ENCODE results near the gene EXD3. TPM values are rescaled to one million over a fixed set of nuclear protein-coding genes. Genes with fewer than 3 reads are reported as not detected.
A peak's percentile ranks its signal among the peaks of the same experiment; 100 is the strongest.

The EXD3 gene
- total and polyA plus RNA-seq, 5 donors = 7.9 to 14.6 (median 12.6) TPM

DNA sequence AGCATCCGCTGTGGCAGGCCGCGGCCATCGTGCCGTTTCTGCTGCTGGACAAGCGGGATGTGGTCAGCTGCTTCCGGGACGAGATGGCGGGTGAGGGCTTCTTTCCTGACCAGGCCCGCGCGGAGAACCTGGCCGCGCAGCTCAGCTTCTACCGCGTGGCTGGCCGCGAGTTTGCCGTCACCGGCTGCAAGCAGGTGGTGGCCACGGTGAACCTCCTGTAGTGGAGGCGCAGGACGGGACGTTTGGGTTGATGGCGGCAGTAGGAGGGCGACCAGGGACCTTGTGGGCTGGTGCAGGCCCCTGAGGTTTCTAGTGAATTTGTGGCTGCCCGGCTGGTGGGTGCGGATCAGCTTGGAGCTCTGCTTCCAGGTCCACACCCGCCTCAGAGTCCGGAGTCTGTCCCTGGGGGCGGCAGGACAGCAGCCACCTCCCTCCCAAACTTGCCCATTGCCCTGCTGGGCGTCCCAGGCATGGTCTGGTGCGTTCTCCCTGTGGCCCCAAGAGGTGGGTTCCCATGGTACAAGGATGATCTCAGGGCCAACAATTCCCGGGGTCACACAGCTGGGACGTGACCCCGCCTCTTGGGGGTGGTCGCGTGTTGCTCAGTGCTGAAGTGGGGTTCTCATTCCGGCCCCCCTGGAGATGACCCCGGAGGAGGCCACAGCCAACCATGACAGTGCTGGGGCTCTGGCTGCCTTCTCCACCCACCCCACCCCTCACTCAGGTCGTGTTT, 143.1 kb downstream of the EXD3 start:
- DNase-seq (peak in 1 of 3 donors; percentile 19), ATAC-seq (no peak)
- 87% methylated on average over 41 of the region's 41 CpGs for WGBS
- intact Hi-C loops (cut with DNase I) = no loop called here
- no peaks in the 10 kb centered on the region for H3K27me3 ChIP-seq (ENCODE audit: control insufficient read depth, insufficient read depth)
- no peak overlapping the region for H3K27ac ChIP-seq (ENCODE audit: low read length)
- no peak overlapping the region for H3K4me3 ChIP-seq (ENCODE audit: low read length)
- peaks cover 5% of the 10 kb centered on the region for H3K4me1 ChIP-seq (ENCODE audit: control insufficient read depth, insufficient read depth, low read length)
- no peaks in the 10 kb centered on the region for H3K9me3 ChIP-seq (ENCODE audit: control insufficient read depth, low read length)

GRCh38 chr9:137278721-137279711, 143.9 kb downstream of the EXD3 start:
- 72% methylated on average over 139 of the region's 139 CpGs for WGBS
- Histone ChIP-seq H3K9me3 (ENCODE audit: control insufficient read depth, low read length) (no peaks in the 10 kb centered on the region), H3K4me3 (ENCODE audit: low read length) (peak overlapping the region; percentile 53), H3K27ac (ENCODE audit: low read length) (peak overlapping the region; percentile 15), H3K4me1 (ENCODE audit: control insufficient read depth, insufficient read depth, low read length) (peaks cover 5% of the 10 kb centered on the region), H3K27me3 (ENCODE audit: control insufficient read depth, insufficient read depth) (no peaks in the 10 kb centered on the region)
- no peak for ATAC-seq
- intact Hi-C loops (cut with DNase I) = no loop called here
- peak in 2 of 3 donors; percentile 27 to 61 for DNase-seq

DNA sequence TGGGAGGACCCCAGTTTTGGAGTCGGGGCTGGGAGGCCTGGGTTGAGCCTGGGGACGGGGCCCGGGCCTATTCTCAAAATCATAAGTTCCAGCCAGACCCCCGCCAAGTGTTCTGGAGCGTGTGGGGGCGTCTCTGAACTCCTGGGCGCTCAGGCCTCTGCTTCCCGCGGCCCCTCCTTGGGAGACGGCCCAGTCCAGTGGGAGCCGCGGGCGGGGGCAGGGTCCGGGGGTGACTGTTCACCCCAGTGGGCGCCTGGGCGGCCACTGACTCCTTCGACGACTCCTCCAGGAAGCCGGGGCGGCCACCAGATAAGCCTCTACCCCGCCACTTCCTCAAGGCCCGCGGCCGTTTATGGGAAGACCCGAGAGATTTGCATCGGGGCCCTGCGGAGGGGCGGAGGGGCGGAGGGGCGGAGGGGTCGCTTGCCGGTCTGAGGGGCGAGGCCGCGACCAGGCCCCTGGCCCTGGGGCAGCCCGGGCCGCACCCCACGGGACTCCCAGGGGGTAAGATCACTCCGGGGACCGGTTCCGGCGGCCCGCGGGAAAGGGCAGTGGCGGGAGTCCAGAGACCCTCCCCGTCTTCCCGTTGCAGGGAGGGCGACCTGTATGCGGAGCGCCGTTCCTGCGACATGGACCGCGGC, 144.8 kb downstream of the EXD3 start:
- ATAC-seq = peak; percentile 16 to 64
- 10% methylated on average over 54 of the region's 54 CpGs for WGBS

DNA sequence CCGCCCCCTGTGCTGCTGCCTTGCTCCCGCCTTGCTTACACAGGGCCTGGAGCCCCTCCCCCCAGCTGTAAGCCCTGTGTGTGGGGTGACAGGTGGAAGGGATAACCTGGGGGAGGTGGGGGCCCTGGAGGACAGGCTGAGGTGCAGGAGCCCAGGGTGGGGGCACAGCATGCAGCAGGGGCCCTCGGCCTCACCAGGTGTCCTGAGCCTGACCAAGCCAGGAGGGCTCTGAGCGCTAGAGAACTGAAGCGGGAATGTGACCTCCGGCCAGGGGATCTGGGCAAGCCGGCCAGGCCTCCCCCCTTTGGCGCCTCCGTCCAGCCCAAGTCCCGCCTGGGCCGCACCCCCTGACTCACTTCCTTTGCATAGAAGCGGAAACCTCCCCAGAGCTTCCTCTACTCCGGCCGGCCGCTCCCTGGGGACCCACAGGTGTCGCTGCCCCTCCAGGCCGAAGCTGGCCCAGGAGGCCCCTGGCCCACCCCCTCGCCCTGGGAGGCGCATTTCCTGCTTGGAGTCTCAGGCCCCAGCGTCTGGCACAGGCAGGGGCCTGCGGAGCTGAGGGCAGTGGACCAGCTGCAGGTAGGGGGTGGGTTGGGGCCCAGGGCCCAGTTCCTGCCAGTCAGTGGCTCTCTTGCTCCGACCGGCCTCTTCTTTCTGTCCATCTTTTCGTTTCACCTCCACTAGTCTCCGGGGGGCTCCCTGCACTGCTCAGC, 145.5 kb downstream of the EXD3 start, which contains the start of gene TOR4A:
Gene TOR4A (plus strand): TSS at position 398 of the 713 bp plus-strand sequence. CDS start 964 bp downstream, outside the sequence.
- H3K4me3 ChIP-seq (ENCODE audit: low read length) = peak within 1 kb of the TSS; percentile 53
- intact Hi-C loops (cut with DNase I) = no loop called here
- ATAC-seq = peak; percentile 77 to 87
- WGBS = 10% methylated on average over 25 of the region's 25 CpGs
- peak within 1 kb of the TSS; percentile 87 for H3K27ac ChIP-seq (ENCODE audit: low read length)
- no peaks in the 10 kb centered on the region for H3K27me3 ChIP-seq (ENCODE audit: control insufficient read depth, insufficient read depth)
- H3K4me1 ChIP-seq (ENCODE audit: control insufficient read depth, insufficient read depth, low read length) = peaks cover 5% of the 10 kb centered on the region
- H3K9me3 ChIP-seq (ENCODE audit: control insufficient read depth, low read length) = no peaks in the 10 kb centered on the region
- DNase-seq = peak; percentile 93 to 95 (median 94)

More for the DNA sequence above, 144.8 kb downstream of the EXD3 start:
- intact Hi-C loops (cut with DNase I) = no loop called here
- Histone ChIP-seq H3K9me3 (ENCODE audit: control insufficient read depth, low read length) (no peaks in the 10 kb centered on the region), H3K27ac (ENCODE audit: low read length) (peak overlapping the region; percentile 87), H3K27me3 (ENCODE audit: control insufficient read depth, insufficient read depth) (no peaks in the 10 kb centered on the region), H3K4me3 (ENCODE audit: low read length) (peak overlapping the region; percentile 53), H3K4me1 (ENCODE audit: control insufficient read depth, insufficient read depth, low read length) (peaks cover 5% of the 10 kb centered on the region)
- peak; percentile 74 to 85 (median 84) for DNase-seq

DNA sequence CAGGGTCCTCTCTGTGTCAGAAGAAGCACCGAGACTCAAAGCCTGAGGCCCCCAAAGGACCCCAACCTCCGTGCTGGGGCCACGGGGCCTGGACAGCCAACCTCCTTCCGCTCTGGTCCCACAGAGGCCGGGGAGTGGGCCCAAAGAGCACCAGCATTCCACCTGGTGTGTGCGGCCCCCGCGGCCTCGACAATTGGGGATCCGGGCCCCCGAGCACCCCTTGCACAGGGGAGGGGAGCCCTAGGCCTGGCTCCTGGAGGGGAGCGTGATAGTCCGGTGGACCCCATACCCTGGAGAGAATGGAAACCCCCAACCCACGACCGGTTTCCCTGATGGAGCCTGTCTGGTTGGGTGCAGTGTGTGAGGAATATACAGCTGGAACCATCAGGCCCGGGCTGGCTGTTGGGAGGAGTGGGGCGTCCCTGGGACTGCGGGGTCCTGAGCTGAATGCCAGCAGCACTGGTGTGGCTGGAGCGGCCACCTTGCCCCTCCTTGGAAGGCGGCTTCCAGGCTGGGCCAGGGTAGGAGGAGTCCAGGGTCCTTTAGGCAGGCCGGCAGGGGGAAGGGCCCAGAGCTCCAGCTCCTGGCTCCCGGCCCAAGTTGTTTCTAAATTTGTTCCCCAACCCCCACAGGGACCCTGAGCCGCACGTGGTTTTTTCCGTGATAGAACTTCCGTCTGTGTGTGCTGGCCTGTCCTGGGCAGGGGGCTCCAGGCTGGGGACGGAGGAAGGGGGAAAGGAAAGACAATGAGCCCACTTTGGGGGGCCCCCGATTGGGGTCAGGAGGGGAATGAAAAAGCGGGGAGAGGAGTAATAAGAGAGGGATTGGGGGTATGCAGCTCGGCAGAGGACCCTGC, 146.3 kb downstream of the EXD3 start:
- peak; percentile 68 to 72 for ATAC-seq
- H3K27ac ChIP-seq (ENCODE audit: low read length) = peak overlapping the region; percentile 84
- peaks cover 5% of the 10 kb centered on the region for H3K4me1 ChIP-seq (ENCODE audit: control insufficient read depth, insufficient read depth, low read length)
- H3K9me3 ChIP-seq (ENCODE audit: control insufficient read depth, low read length) = no peaks in the 10 kb centered on the region
- peak; percentile 88 to 95 (median 92) for DNase-seq
- peak overlapping the region; percentile 53 for H3K4me3 ChIP-seq (ENCODE audit: low read length)
- H3K27me3 ChIP-seq (ENCODE audit: control insufficient read depth, insufficient read depth) = no peaks in the 10 kb centered on the region
- intact Hi-C loops (cut with DNase I) = no loop called here
- 33% methylated on average over 30 of the region's 30 CpGs for WGBS

DNA sequence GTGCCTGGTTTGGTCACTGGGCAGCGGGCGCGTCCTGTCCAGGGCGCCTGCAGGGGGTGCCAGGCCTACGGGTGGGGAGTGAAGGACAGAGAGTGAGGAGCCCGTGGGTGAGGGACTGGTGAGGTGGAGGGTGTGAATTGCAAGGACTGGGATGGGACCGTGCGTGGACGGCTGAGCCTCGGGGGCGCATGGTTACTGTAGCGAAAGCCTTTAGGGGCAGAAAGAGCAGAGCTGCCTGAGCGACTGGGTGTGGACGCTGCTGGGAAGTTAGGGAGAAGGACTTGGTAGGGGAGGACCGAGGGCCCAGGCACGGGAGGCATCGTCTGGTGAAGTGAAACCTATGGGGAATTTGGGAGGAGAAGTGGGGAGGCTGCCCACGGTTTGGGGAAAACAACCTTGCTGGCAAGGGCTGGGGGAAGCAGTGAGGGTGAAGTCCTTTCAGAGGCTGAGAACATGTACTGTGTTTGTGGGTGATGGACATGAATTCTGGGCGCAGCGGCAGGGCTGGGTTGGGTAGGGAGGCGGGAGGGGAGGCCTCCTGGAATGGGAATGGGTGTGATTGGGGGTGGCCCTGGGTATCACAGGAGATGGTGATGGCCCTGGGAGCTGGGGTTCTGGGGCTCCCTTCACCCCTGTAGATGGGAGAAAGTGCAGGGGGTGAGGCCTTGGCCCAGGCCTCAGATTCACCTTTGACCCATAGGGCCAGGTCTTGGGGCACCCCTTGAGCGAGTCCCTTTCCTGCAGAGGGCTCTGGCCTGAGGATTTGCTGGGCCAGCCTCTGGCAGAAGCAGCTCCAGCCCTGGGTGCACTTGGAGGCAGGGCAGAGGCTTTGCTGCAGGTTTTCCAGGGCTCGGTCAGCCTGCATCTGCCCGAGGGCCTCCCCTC, 147.1 kb downstream of the EXD3 start:
- 80% methylated on average over 24 of the region's 24 CpGs for WGBS
- Histone ChIP-seq H3K27ac (ENCODE audit: low read length) (no peak overlapping the region), H3K4me1 (ENCODE audit: control insufficient read depth, insufficient read depth, low read length) (peaks cover 5% of the 10 kb centered on the region), H3K4me3 (ENCODE audit: low read length) (no peak overlapping the region), H3K27me3 (ENCODE audit: control insufficient read depth, insufficient read depth) (no peaks in the 10 kb centered on the region), H3K9me3 (ENCODE audit: control insufficient read depth, low read length) (no peaks in the 10 kb centered on the region)
- peak in 2 of 3 donors; percentile 21 to 67 for DNase-seq
- intact Hi-C loops (cut with DNase I) = no loop called here
- no peak for ATAC-seq

DNA sequence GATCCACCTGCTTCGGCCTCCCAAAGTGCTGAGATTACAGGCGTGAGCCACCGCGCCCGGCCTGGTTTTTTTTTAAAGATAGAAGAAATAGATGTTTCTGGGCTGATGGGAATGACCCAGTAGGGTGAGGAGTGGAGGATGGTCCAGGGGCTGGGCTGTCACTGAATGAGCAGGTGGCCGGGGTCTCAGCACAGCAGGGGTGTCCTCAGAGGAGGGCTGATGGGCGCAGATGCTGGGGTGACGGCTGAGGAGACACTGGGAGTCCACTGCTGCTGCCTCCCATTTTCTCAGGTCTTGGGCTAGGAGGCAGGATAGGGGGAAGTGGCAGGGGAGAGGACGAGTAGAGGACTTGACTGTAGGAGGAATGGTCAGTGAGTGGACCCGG, 147.8 kb downstream of the EXD3 start:
- Histone ChIP-seq H3K4me1 (ENCODE audit: control insufficient read depth, insufficient read depth, low read length) (peaks cover 5% of the 10 kb centered on the region), H3K27ac (ENCODE audit: low read length) (no peak overlapping the region), H3K4me3 (ENCODE audit: low read length) (no peak overlapping the region), H3K9me3 (ENCODE audit: control insufficient read depth, low read length) (no peaks in the 10 kb centered on the region), H3K27me3 (ENCODE audit: control insufficient read depth, insufficient read depth) (no peaks in the 10 kb centered on the region)
- WGBS = 84% methylated on average over 10 of the region's 10 CpGs
- intact Hi-C loops (cut with DNase I) = no loop called here
- ATAC-seq (no peak), DNase-seq (no peak)

GRCh38 chr9:137273611-137274320, 149.2 kb downstream of the EXD3 start:
- Histone ChIP-seq H3K4me3 (ENCODE audit: low read length) (no peak overlapping the region), H3K27ac (ENCODE audit: low read length) (no peak overlapping the region), H3K4me1 (ENCODE audit: control insufficient read depth, insufficient read depth, low read length) (peaks cover 15% of the 10 kb centered on the region), H3K9me3 (ENCODE audit: control insufficient read depth, low read length) (no peaks in the 10 kb centered on the region), H3K27me3 (ENCODE audit: control insufficient read depth, insufficient read depth) (no peaks in the 10 kb centered on the region)
- WGBS = 74% methylated on average over 15 of the region's 15 CpGs
- ATAC-seq (no peak), DNase-seq (peak; percentile 15 to 57 (median 45))
- intact Hi-C loops (cut with DNase I) = no loop called here

Data from right cardiac atrium (tissue), 5 donors.